ENCODE measurements around the gene CDH23. TPM values are rescaled to one million over a fixed set of nuclear protein-coding genes. Genes with fewer than 3 reads are reported as not detected.
A peak's percentile ranks its signal among the peaks of the same experiment; 100 is the strongest.

CDH23 gene
- total RNA-seq, 2 donors from 2014 or later, result 1.7 to 11.2 TPM

DNA sequence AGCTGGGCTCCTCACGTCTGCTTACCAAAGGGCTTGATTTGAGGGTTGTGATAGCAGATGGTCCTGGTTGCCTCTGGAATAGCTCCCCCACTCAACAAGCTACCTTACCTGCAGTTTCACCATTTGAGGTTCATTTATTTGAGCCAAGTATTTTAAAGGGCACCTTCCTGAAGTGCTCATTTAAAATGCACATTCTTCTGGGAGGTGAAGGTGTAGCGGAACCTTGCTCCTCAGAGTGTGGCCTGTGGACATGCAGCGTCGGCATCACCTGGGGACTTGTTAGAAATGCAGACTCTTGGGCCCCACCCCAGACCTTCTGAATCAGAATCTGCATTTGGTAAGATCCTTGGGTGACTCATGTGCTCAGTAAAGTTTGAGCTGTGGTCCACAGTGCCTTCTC lies 2.3 kb downstream of the CDH23 start:
- Mint-ChIP-seq H3K9me3 (no peaks in the 10 kb centered on the region), H3K36me3 (no peaks in the 10 kb centered on the region), H3K27ac (no peak overlapping the region)
- DNase-seq (ENCODE audit: low spot score in 2 of 2) (no peak), ATAC-seq (peak in 1 of 2 donors; percentile 31)

DNA sequence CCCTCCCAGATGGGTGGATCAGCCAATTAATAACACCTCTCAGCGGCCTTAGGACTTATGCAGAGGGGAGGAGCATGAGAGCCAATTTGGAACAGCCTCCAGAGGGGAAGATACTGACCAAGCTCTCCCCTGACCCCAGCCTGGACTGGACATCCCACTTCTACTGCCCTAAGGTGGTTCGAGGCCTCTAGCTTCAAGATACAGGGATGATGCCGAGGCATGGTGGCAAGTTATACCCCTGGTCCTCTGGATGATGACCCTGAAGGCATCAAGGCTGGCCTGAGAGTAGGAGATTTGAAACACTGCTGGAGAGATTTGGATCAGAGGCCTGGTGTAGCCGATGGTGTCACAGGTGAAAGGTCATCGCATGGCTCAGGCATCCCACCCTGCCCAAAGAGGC lies 3.2 kb downstream of the CDH23 start:
- ATAC-seq, result no peak
- no peak for DNase-seq (ENCODE audit: low spot score in 2 of 2)
- Mint-ChIP-seq H3K9me3 (no peaks in the 10 kb centered on the region), H3K36me3 (no peaks in the 10 kb centered on the region), H3K27ac (no peak overlapping the region)

- no peak for ATAC-seq
- peak in 1 of 2 donors; percentile 18 for DNase-seq (ENCODE audit: low spot score in 2 of 2)
- Mint-ChIP-seq H3K36me3 (no peaks in the 10 kb centered on the region), H3K27ac (no peak overlapping the region), H3K9me3 (no peaks in the 10 kb centered on the region)
Observed at GRCh38 chr10:71401056-71401455, 4.3 kb downstream of the CDH23 start.

DNA sequence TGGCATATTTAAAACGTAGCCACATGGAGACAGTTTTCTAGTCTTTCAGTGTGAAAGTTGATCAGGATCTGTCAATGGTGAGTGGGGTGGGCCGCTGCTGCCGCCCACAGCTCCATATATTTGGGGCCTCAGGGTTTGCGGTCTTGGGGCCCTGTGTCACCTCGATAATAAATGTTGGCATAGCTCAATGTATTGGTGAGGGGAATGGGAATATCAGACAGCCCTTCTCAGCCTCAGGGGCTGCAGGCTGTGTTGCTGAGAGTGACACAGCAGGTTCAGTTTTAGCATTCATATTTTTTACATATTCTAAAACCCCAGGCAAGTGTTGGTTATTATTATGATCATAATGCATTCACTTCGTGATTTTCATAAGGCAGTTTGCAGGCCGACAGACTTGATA lies 5.3 kb downstream of the CDH23 start:
- ATAC-seq, result no peak
- H3K27ac Mint-ChIP-seq, result no peak overlapping the region
- H3K9me3 Mint-ChIP-seq, result no peaks in the 10 kb centered on the region
- no peaks in the 10 kb centered on the region for H3K36me3 Mint-ChIP-seq
- peak in 1 of 2 donors; percentile 18 for DNase-seq (ENCODE audit: low spot score in 2 of 2)

DNA sequence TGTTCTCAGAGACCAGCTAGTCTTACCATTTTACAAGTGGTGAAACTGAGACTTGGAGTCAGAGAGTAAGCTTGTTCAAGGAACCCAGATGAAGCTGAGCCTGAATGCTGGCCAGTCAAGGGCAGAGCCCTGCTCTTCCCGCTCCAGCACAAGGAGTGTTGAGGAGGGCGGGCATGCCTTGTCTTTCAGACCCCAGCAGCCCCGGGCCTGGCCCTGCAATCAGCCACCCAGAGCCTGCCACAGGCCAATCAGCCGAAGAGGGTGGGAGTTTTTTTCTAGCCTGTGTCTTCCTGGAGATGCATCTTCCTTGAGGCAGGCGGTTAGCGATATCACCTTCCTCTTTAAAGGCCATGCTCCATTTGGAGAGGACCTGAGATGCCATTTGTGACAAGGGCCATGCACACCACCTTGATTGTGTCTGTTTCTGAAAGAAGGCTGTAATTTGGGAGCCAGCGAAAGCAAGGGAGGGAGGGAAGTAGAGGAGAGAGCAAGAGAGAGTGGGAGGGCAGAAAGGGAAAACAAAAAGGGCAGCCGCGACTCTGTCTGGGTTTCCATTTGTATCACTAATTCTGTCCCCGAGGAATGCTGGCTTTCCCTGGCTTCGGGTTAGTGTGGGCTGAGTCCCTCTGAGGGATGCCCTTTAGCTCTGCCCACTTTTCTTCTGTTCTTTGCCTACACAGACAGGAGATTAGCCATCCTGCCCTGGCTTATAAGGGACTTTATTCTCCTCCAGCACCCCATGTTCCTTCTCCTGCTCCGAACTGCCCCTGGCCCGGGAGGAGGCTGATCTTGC lies 8.0 kb downstream of the CDH23 start:
- no peak overlapping the region for H3K27ac Mint-ChIP-seq
- ATAC-seq, result no peak

DNA sequence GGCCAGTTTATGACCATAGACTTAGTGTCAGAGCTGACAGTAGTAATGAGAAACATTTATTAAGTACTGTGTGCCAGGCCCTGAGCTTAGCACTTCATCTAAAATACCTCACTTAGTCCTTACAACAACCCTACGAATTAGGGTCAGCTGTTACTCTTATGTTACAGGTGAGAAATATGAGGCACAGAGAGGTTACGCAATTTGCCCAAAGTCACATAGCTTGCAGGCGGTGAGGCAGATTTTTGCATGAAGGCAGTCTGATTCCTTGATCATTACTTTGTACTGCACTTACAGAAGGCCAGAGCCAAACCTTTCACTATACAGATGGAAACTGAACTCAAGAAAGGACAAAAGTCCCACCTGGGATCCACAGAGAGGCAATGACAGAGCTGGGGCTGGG lies 10.2 kb downstream of the CDH23 start:
- H3K27ac Mint-ChIP-seq, result no peak overlapping the region
- H3K9me3 Mint-ChIP-seq, result no peaks in the 10 kb centered on the region
- no peak for DNase-seq (ENCODE audit: low spot score in 2 of 2)
- peaks cover 0 to 7% of the 10 kb centered on the region in 2 donors for H3K36me3 Mint-ChIP-seq
- ATAC-seq, result no peak

More for the DNA sequence above, 8.0 kb downstream of the CDH23 start:
- no peak for DNase-seq (ENCODE audit: low spot score in 2 of 2)
- Mint-ChIP-seq H3K36me3 (no peaks in the 10 kb centered on the region), H3K9me3 (no peaks in the 10 kb centered on the region)

- DNase-seq (ENCODE audit: low spot score in 2 of 2), result peak in 1 of 2 donors; percentile 33
- Mint-ChIP-seq H3K9me3 (no peaks in the 10 kb centered on the region), H3K36me3 (peaks cover 0 to 10% of the 10 kb centered on the region in 2 donors), H3K27ac (no peak overlapping the region)
- ATAC-seq, result no peak
Observed at GRCh38 chr10:71408436-71409225, 11.9 kb downstream of the CDH23 start.

DNA sequence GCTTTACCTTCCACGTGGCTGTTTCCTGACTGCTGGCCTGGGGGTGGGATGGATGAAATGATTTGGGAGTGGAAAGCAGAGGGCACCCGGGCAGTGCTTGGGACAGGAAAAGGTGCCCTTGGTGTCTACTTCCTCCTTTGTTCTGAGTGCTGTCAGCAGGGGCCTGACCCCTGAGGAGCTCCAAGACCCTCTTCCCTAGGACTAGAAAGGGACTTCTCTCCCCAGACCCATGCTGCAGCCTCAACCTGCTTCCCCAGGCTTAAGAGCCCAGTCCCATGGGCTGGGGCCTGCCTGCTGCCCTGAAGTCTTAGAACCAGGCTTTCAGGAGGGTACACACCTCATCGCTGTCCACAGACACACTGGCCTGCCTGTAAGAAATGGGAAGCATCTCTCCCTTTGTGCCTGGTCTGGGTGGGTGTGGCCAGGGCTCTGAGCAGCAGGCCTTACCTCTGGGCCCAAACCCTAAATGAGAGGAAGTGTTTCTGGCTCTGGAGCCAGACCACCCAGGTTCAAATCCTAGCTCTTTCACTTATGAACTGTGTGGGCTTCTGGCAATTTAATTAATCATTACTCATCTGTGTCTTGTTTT lies 12.9 kb downstream of the CDH23 start:
- ATAC-seq (no peak), DNase-seq (ENCODE audit: low spot score in 2 of 2) (no peak)
- Mint-ChIP-seq H3K36me3 (peaks cover 0 to 10% of the 10 kb centered on the region in 2 donors), H3K27ac (no peak overlapping the region), H3K9me3 (no peaks in the 10 kb centered on the region)

DNA sequence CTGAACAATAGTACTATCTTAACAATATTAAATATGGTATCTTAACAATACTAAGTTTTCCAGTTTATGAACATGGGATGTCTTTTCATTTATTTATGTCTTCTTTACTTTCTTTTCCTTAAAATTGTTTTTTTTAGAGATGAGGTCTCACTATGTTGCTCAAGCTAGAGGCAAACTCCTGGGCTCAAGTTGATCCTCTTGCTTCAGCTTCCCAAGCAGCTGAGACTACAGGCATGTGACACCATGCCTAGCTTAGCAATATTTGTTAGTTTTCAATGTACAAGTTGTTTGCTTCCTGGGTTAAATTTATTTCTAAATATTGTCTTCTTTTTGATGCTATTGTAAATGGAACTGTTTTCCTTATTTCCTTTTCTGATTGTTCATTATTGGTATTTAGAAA lies 16.9 kb downstream of the CDH23 start:
- no peaks in the 10 kb centered on the region for H3K9me3 Mint-ChIP-seq
- ATAC-seq, result no peak
- H3K27ac Mint-ChIP-seq, result no peak overlapping the region
- peaks cover 0 to 10% of the 10 kb centered on the region in 2 donors for H3K36me3 Mint-ChIP-seq
- no peak for DNase-seq (ENCODE audit: low spot score in 2 of 2)

DNA sequence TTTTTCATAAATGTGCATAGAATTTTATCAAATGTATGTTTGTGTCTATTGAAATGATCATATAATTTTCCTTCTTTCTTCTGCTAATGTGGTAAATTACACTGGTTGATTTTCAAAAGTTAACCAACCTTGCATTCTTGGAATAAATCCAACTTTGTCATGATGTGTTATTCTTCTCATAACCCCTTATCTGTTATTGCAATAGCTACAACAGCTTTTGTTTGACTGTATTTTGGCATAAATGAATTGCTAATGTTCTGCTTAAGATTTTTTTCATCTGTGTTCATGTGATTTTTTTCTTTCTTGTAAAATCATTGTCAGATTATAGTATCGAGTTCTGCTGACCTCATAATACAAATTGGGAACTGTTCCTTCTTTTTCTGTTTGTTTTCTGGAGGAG lies 17.6 kb downstream of the CDH23 start:
- DNase-seq (ENCODE audit: low spot score in 2 of 2) (no peak), ATAC-seq (no peak)
- Mint-ChIP-seq H3K36me3 (peaks cover 0 to 10% of the 10 kb centered on the region in 2 donors), H3K9me3 (no peaks in the 10 kb centered on the region), H3K27ac (no peak overlapping the region)

DNA sequence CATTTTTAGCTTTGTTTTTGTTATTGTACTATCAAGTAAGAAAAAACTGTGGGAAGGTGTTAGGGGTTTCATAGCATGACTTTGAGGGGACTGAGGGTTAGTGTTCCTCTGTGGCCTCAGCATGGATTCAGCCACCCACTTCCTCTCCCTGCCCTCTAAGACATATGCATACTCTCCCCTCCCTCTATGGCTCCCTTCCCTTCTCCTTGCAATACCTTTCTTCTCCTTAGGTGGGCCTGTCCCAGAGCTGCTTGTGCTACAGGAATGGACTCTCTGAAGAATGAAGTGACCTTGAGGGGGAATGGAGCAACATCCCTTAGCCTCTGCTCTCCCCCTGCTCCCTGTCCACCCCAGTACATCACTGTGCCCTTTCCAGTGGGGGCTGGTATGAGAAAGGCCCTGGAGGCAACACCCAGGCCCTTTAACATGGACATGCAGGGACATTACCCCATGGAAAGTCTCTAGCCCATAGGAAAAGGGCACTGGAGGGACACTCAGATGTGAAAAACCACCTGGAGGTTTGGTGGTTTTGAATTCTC lies 22.4 kb downstream of the CDH23 start:
- no peaks in the 10 kb centered on the region for H3K9me3 Mint-ChIP-seq
- no peaks in the 10 kb centered on the region for H3K36me3 Mint-ChIP-seq

GRCh38 chr10:71419750-71420149 lies 23.0 kb downstream of the CDH23 start:
- H3K27ac Mint-ChIP-seq, result no peak overlapping the region
- DNase-seq (ENCODE audit: low spot score in 2 of 2) (peak in 1 of 2 donors; percentile 16), ATAC-seq (no peak)
- H3K9me3 Mint-ChIP-seq, result no peaks in the 10 kb centered on the region
- H3K36me3 Mint-ChIP-seq, result no peaks in the 10 kb centered on the region

More for the DNA sequence above, 22.4 kb downstream of the CDH23 start:
- no peak for DNase-seq (ENCODE audit: low spot score in 2 of 2)
- no peak for ATAC-seq
- no peak overlapping the region for H3K27ac Mint-ChIP-seq

DNA sequence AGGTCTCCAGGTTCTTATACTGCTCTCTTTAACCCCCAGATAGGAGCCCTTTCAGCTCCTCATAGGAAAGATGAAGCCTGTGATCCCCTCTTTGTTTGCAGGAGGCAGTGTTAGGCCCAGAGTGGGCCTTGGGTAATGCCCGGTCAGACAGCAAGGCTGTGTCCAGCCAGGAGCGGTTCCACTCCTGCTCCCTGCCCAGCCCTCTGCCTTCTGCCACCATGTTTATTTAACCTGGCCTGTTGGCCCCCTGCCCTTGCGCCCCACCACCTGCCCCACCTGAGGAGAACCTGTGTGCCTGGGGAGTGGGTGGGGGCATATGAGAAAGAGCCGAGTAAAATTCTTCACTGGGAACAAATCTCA lies 24.3 kb downstream of the CDH23 start:
- Mint-ChIP-seq H3K9me3 (no peaks in the 10 kb centered on the region), H3K27ac (no peak overlapping the region), H3K36me3 (no peaks in the 10 kb centered on the region)
- no peak for DNase-seq (ENCODE audit: low spot score in 2 of 2)
- no peak for ATAC-seq

- Mint-ChIP-seq H3K9me3 (no peaks in the 10 kb centered on the region), H3K27ac (no peak overlapping the region), H3K36me3 (no peaks in the 10 kb centered on the region)
- DNase-seq (ENCODE audit: low spot score in 2 of 2) (no peak), ATAC-seq (no peak)
Observed at GRCh38 chr10:71423250-71423649, 26.5 kb downstream of the CDH23 start.

DNA sequence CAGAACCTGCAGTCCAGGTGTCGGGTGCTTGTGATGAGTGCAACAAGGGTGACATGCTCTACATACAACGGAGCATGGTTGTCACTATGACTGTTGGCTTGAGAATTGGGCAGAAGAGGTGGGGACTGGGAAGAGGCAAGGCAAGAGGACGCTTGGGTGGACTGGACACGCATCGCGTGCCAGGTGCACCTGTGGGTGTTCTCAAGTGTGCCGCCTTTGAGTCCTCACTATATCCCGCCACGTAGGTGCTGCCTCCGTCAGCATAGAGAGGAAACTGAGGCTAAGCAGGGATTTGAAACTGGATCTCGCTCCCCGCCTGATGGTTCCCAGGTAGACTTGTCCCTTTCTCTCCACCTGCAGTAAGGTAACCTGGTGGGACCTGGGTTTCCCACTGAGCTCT lies 27.2 kb downstream of the CDH23 start:
- ATAC-seq (no peak), DNase-seq (ENCODE audit: low spot score in 2 of 2) (no peak)
- no peak overlapping the region for H3K27ac Mint-ChIP-seq
- H3K9me3 Mint-ChIP-seq, result no peaks in the 10 kb centered on the region
- H3K36me3 Mint-ChIP-seq, result no peaks in the 10 kb centered on the region

- H3K27ac Mint-ChIP-seq, result no peak overlapping the region
- ATAC-seq (no peak), DNase-seq (ENCODE audit: low spot score in 2 of 2) (peak in 1 of 2 donors; percentile 37)
- H3K36me3 Mint-ChIP-seq, result no peaks in the 10 kb centered on the region
- no peaks in the 10 kb centered on the region for H3K9me3 Mint-ChIP-seq
Observed at GRCh38 chr10:71424496-71425194, 27.9 kb downstream of the CDH23 start.
